LoVo (cell line): ENCODE measurements around the gene PLCH2.

Source experiments
- DNase-seq: peaks from one replicate; pipeline ENCODE4 v3.0.0-alpha.2; 2016; ENCODE audit warnings: low spot score

The PLCH2 gene

GRCh38 chr1:2499260-2499659 is 23.2 kb downstream of the PLCH2 start:
- DNase-seq = no peak

DNA sequence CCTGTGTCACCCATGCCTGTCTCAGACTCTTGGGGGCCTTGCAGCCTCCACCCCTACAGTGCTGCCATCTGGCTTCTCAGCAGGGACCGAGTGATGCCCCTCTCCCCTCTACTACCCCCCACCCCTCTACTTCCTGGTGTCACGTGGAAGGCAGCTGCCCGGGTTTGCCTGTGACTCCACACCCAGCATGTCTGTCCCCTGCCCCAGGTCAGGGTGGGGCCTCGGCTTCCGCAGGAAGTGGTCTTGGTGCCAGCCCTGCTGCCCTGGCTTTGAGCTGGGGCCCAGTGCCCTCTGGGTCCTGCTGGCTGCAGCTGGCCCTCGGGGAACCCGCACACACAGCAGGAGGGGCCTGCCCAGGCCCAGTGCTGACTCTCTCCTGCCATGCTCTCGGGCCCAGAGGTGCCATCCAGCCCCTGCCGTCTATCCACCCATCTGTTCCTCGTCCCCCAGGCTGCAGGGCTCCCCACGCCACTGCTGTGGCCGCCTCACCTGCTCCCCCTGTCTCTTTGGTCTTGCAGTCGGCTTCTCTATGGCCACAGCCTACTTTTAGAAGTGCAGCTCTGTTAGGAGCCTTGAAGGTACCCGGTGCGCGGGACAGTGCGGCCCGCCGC is 24.0 kb downstream of the PLCH2 start:
- no peak for DNase-seq

DNA sequence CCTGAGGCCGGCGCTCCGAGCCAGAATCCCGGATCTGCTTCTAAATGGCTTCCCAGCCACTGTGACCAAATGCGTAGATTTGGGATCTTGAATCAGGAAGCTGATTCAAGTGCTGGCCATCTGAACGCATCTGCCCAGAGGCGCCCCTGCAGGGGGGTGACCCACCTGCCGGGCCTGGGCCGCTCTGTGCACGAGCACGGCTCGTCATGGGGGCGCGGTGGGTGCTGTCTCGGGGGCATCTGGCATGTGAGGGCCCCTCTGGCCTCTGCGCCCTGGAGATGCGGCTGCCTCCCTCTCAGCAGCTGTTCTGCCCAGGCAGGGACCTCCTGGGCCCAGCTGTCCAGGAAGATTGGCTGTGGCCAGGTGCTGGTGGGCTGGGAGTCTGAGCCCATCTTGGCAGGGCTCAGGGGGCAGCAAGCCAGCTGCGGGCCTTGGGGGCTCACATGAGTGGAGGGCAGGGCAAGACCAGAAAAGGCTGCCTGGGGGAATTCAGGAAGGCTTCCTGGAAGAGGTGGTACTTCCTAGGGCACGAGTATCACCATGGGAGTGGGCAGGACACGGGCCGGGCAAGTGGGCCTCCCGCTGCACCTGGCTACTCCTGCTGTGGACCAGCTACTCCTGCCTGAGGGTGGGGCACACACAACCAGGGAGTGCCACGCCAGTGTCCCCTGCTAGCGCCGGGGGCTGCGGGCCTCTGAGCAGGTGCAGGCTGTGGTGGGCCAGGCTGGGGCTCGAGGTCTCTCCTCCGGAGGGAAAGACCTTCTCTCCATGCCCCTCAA is 25.1 kb downstream of the PLCH2 start:
- no peak for DNase-seq

- DNase-seq = no peak
Observed at GRCh38 chr1:2501820-2502119, 25.7 kb downstream of the PLCH2 start.

DNA sequence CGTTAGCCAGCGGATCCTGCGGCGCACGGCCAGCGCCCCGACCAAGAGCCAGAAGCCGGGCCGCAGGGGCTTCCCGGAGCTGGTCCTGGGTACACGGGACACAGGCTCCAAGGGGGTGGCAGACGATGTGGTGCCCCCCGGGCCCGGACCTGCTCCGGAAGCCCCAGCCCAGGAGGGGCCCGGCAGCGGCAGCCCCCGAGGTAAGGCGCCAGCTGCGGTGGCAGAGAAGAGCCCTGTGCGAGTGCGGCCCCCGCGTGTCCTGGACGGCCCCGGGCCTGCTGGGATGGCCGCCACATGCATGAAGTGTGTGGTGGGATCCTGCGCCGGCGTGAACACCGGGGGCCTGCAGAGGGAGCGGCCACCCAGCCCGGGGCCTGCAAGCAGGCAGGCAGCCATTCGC is 26.1 kb downstream of the PLCH2 start:
- DNase-seq = no peak

- DNase-seq = no peak
Observed at GRCh38 chr1:2502661-2503553, 26.8 kb downstream of the PLCH2 start.

DNA sequence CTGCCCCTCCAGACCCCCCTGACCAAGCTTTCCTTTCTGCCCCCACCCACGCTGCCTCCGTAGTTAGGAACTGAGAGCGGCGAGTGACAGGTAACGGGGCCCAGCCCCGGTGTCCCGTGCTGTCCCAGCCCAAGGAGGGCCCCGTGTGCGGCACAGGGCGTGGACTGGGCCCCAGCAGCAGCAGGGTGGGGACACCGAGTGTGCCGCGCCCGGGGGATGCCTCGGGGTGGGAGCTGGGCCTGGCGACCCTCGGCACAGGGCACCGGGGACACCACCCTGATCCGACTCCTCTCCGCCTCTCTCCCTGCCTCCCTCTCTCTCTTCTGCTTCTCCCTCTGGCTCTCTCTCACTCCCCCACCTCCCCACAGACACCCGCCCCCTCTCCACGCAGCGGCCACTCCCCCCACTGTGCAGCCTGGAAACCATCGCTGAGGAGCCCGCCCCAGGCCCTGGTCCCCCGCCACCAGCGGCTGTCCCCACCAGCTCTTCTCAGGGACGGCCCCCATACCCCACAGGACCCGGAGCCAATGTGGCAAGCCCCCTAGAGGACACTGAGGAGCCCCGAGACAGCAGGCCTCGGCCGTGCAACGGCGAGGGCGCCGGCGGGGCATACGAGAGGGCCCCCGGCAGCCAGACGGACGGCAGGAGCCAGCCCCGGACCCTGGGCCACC is 27.6 kb downstream of the PLCH2 start:
- DNase-seq = no peak

DNA sequence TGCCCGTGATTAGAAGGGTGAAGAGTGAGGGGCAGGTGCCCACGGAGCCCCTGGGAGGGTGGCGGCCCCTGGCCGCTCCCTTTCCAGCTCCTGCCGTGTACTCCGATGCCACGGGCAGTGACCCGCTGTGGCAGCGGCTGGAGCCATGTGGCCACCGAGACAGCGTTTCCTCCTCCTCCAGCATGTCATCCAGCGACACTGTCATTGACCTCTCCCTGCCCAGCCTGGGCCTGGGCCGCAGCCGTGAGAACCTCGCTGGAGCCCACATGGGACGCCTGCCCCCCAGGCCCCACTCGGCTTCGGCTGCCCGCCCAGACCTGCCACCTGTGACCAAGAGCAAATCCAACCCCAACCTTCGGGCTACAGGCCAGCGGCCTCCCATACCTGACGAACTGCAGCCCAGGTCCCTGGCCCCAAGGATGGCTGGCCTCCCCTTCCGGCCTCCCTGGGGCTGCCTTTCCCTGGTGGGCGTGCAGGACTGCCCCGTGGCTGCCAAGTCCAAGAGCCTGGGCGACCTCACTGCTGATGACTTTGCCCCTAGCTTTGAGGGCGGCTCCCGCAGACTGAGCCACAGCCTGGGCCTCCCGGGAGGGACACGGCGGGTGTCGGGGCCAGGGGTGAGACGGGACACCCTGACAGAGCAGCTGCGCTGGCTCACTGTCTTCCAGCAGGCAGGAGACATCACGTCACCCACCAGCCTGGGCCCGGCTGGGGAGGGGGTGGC is 28.3 kb downstream of the PLCH2 start:
- no peak for DNase-seq

DNA sequence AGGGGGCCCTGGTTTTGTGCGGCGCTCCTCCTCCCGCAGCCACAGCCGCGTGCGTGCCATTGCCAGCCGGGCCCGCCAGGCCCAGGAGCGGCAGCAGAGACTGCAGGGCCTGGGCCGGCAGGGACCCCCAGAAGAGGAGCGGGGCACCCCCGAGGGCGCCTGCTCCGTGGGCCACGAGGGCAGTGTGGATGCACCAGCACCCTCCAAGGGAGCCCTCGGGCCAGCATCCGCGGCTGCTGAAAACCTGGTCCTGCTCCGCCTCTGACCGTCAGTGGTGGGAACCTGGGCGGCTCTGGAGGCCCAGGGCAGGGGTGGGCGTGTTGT is 28.8 kb downstream of the PLCH2 start:
- DNase-seq = no peak

DNA sequence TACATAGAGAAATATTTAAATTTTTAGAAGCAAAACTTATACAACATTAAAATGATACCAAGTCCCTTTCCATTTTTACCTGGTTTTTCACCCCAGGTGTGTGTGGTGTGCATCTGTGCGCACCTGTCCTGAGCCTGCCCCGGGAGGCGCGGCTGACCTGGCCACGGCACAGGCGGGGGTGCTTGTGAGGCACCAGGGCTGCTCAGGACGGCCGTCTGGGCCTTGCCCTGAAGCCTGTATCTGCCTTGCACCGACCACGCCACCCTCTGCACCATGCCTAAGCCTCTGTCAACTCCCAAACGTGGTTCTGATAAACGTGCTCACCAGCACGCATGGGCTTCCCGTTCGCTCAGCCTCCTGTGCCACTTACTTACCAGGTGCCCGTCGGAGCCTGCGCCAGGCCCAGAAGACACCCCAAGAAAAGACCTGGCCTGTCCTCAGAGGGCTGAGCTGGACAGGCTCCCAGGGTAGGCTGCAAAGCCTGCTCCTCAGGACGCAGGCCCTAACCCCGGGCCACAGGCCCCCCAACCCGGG is 29.4 kb downstream of the PLCH2 start:
- no peak for DNase-seq

DNA sequence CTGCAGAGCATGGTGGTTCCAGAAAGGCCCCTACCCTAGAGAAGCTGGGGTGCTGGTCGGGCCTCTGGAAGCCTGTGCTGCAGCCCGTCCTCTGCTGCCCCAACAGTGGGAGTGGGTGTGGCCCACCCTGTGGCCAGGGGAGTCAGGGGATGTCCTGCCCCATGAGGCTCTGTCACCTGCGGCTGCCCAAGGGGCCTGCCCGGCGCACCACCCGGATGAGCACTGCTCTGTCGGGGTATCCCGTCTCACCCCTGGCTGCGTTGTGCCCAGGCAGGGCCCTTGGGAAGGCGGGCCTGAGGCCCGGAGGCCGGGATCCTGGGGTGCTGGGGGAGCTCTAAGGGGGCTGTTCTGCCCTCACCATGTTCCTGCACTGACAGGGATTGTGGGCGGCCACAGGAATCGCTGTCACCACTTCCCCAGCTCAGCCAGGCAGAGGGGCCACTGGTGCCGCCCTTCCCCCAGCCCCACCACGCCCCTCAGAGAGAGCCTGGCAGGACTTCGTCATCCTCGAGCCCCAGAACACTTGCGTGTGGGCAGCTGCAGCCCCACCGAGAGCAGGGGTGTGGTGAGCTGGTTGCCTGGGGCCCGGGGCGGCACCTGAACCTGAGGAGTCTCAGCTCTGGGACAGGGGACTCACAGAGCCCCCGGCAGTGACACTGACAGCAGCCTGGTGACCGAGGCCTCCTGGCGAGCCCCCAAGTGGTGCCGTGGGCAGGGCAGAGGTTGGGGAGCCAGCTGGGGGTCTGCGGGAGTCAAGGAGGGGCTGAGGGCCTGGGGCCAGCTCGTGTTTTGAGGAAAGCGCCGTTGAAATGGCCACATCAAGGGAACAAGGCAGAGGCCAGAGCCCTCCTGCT is 30.1 kb downstream of the PLCH2 start:
- DNase-seq = no peak

DNA sequence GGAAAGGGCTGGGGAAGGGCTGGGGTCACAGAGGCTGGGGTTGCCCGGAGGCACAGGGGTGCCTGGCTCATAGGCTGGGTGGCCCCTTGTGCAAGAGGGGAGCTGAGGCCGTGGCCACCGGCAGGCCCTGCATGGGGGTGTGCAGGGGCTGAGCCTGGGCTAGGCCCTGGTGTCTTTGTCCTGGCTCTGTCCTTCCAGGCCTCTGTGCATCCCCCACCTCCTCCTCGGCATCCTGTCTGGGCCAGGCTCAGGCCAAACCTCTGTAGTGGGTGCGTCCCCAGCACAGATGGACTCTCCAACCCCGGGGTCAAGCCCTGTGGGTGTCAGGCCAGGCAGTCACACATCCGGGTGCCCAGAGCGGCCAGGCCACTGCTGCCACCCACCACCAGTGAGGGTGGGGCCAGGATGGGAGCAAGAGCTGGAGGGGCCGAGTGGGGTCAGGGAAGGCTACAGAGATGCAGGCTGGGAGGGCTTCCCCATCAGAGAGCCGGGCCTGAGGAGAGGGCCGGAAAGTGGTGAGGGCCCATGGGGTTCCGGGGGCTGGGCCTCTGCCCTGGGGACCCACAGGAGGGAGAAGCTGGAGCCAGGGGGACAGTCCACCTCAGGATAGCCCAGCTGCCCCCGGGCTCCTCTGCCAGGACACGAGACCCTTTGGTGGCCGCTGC is 30.9 kb downstream of the PLCH2 start:
- DNase-seq = no peak

DNA sequence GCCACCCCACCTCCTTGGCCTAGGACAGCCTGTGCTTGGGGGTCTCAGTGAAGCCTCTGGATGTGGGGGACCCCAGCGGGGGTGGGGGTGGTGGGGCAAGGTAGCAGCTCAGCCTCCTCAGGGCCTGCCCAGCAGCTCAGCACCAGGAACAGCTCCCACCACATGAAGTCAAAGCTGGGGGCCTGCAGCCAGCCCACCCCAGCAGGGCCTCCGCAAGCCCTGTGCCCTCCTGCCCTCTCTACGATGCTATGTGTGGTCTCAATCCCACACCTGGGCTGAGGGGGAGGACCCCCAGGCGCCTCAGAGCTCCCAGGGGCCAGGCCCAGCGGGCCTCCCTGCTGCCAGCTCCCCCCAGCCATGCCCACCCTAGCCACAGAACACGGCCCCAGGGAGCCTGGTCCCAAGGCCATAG is 31.7 kb downstream of the PLCH2 start:
- no peak for DNase-seq

DNA sequence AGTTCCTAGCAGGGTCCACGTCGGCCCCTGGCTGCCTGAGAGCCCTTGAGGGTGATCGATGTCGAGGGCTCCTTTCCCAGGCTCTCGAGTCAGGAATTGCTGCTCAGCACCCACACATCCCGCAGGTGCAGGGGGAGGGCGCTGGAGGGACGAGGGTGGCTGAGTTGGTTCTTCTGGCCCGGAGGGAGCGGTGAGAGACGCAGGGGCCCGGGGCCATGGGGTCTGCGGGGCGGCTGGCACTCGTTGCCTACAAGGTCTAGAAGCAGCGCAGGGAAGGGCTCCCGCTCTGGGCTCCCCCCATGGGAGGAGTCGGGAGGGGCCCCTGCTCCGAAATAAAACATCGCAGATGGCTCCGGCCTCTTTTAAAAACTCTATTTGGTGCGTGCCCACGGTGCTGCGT is 32.1 kb downstream of the PLCH2 start:
- DNase-seq = no peak

- DNase-seq = no peak
Observed at GRCh38 chr1:2508751-2509150, 32.7 kb downstream of the PLCH2 start.

GRCh38 chr1:2509589-2509988 is 33.5 kb downstream of the PLCH2 start:
- DNase-seq = no peak

- no peak for DNase-seq
Observed at GRCh38 chr1:2510366-2511155, 34.5 kb downstream of the PLCH2 start.

DNA sequence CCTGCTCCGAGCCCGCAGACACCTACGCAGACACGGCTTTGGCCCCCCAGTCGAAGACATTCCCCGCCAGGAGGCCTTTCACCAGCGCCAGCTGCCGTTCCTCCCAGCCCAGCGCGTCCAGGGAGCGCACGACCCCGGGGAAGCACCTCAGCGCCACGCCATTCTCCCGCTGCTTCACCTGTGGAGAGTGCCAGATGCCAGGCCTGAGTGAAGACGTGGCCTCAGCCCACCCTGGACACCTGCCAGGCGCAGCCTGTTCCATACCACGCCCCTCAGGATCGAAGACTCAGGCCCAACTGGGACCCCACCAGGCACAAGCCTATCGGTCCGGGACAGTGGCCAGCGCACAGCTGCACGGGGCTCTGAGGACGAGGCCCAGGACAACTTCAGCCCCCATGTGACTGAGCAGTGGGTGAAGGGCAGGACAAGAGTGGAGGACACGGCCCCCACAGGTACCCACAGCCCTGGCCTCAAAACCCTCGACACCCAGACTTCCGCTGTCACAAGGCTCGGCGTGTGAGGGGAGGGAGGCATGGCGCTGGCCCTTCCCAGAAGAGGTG is 36.9 kb downstream of the PLCH2 start:
- no peak for DNase-seq
